ENCODE measurements around the gene STRBP.

DNA sequence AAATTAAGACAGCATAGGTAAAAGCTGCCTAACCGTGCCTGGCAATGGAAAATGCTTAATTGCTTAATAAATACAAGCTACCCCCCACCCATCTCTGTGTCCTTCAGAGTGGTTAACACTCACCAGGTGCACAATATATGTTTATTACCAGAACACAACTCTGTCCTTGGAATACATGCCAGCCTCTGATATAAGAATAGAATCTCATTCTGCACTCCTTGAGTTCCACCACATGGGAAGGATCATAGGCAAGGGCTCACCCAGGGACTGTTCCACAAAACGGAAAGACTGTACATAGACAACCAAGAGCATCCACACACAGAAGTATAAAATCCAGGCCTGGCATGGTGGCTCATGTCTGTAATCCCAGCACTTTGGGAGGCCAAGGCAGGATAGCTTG, 91.4 kb downstream of the STRBP start:
- TF ChIP-seq, protein P1, sequence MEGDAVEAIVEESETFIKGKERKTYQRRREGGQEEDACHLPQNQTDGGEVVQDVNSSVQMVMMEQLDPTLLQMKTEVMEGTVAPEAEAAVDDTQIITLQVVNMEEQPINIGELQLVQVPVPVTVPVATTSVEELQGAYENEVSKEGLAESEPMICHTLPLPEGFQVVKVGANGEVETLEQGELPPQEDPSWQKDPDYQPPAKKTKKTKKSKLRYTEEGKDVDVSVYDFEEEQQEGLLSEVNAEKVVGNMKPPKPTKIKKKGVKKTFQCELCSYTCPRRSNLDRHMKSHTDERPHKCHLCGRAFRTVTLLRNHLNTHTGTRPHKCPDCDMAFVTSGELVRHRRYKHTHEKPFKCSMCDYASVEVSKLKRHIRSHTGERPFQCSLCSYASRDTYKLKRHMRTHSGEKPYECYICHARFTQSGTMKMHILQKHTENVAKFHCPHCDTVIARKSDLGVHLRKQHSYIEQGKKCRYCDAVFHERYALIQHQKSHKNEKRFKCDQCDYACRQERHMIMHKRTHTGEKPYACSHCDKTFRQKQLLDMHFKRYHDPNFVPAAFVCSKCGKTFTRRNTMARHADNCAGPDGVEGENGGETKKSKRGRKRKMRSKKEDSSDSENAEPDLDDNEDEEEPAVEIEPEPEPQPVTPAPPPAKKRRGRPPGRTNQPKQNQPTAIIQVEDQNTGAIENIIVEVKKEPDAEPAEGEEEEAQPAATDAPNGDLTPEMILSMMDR (IDR thresholded peaks at IDR 0.05) = no peak
- TF ChIP-seq POLR2AphosphoS5 (IDR thresholded peaks at IDR 0.05; ENCODE audit: low read depth, low read length) (no peak), SIN3A (IDR thresholded peaks at IDR 0.05; ENCODE audit: borderline replicate concordance, insufficient read depth, low read depth, low read length) (no peak), TCF7L2 (IDR thresholded peaks at IDR 0.05; ENCODE audit: low read depth, low read length) (no peak)
- TF ChIP-seq, protein P2, sequence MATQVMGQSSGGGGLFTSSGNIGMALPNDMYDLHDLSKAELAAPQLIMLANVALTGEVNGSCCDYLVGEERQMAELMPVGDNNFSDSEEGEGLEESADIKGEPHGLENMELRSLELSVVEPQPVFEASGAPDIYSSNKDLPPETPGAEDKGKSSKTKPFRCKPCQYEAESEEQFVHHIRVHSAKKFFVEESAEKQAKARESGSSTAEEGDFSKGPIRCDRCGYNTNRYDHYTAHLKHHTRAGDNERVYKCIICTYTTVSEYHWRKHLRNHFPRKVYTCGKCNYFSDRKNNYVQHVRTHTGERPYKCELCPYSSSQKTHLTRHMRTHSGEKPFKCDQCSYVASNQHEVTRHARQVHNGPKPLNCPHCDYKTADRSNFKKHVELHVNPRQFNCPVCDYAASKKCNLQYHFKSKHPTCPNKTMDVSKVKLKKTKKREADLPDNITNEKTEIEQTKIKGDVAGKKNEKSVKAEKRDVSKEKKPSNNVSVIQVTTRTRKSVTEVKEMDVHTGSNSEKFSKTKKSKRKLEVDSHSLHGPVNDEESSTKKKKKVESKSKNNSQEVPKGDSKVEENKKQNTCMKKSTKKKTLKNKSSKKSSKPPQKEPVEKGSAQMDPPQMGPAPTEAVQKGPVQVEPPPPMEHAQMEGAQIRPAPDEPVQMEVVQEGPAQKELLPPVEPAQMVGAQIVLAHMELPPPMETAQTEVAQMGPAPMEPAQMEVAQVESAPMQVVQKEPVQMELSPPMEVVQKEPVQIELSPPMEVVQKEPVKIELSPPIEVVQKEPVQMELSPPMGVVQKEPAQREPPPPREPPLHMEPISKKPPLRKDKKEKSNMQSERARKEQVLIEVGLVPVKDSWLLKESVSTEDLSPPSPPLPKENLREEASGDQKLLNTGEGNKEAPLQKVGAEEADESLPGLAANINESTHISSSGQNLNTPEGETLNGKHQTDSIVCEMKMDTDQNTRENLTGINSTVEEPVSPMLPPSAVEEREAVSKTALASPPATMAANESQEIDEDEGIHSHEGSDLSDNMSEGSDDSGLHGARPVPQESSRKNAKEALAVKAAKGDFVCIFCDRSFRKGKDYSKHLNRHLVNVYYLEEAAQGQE (IDR thresholded peaks at IDR 0.05; ENCODE audit: insufficient read depth in 1 of 2, low read depth in 2 of 2, low read length in 1 of 2) = no peak

Measured in Panc1 (cell line).